ENCODE data around the gene STX5.

DNA sequence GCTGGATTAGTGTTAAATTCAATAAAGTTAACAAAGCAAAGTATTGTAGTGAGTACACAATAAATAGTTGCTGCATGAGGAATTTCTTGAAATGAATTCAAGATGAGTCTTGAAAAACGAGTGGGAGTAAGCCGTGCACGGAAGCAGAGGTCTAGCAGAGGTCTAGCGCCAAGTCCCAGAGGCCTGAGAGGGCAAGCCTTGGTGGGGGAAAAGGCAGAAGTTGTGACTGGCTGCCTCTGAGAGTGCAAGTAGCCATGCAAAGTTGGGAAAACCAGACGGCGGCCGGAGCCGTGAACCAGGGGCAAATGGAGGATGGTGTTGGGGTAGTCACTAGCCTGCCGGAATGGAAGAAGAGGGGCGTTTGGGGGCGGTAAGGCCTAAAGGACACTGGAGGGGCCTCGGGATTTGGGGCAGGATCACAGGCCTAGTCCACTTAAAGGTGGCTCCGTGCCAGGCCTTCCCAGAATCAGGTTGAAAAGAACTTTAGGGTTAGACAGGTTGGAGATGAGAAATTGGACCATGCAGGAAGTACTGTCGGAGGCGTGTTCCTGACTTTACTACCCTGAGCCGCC is 48.5 kb upstream of the STX5 start:
- no peak for TF ChIP-seq POLR2AphosphoS5 (IDR thresholded peaks at IDR 0.05)
- TF ChIP-seq, protein P1, sequence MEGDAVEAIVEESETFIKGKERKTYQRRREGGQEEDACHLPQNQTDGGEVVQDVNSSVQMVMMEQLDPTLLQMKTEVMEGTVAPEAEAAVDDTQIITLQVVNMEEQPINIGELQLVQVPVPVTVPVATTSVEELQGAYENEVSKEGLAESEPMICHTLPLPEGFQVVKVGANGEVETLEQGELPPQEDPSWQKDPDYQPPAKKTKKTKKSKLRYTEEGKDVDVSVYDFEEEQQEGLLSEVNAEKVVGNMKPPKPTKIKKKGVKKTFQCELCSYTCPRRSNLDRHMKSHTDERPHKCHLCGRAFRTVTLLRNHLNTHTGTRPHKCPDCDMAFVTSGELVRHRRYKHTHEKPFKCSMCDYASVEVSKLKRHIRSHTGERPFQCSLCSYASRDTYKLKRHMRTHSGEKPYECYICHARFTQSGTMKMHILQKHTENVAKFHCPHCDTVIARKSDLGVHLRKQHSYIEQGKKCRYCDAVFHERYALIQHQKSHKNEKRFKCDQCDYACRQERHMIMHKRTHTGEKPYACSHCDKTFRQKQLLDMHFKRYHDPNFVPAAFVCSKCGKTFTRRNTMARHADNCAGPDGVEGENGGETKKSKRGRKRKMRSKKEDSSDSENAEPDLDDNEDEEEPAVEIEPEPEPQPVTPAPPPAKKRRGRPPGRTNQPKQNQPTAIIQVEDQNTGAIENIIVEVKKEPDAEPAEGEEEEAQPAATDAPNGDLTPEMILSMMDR (IDR thresholded peaks at IDR 0.05) = no peak
- no peak for TF ChIP-seq POLR2A (IDR thresholded peaks at IDR 0.05; ENCODE audit: low read depth)
- TF ChIP-seq EP300 (IDR thresholded peaks at IDR 0.05) = no peak
